HepG2 (cell line): Measurements from ENCODE around the gene TF. TPM values are rescaled to one million over a fixed set of nuclear protein-coding genes. Genes with fewer than 3 reads are reported as not detected.

Experiments
- AGO2 ChIP-seq: fragments of 200-400 bp; formaldehyde crosslinking; optimal IDR thresholded peaks from 2 replicates; pipeline ENCODE3; 2017; ENCODE audit warnings: mild to moderate bottlenecking, low read depth, low read length, moderate library complexity
- MAFF ChIP-seq: IDR thresholded peaks from 2 replicates; pipeline ENCODE4 v1.6.1; 2011; ENCODE audit warnings: low read depth, low read length, improper control_type of control experiment
- RBFOX2 ChIP-seq: fragments of 200-400 bp; formaldehyde crosslinking; IDR thresholded peaks from 2 replicates; pipeline ENCODE4 v1.6.1; 2017; ENCODE audit warnings: low read depth, mild to moderate bottlenecking, low read length
- RBM22 ChIP-seq: fragments of 200-400 bp; formaldehyde crosslinking; optimal IDR thresholded peaks from 2 replicates; pipeline ENCODE3; 2017; ENCODE audit warnings: mild to moderate bottlenecking, low read length, moderate library complexity
- REXO4 ChIP-seq: sonication (generic); formaldehyde crosslinking; IDR thresholded peaks from 2 replicates; pipeline ENCODE4 v1.8.0; 2022; ENCODE audit warnings: missing genetic modification reagents, mild to moderate bottlenecking, borderline replicate concordance
- SALL2 ChIP-seq: sonication (generic); formaldehyde crosslinking; IDR thresholded peaks from 2 replicates; pipeline ENCODE4 v1.8.1; 2023; ENCODE audit warnings: mild to moderate bottlenecking, missing genetic modification reagents, inconsistent platforms
- SP4 ChIP-seq: sonication (generic); formaldehyde crosslinking; IDR thresholded peaks from 2 replicates; pipeline ENCODE4 v1.8.1; 2023; ENCODE audit warnings: mild to moderate bottlenecking, missing genetic modification reagents
- TAF1 ChIP-seq: sonication (generic); formaldehyde crosslinking; IDR thresholded peaks from 2 replicates; pipeline ENCODE4 v1.4.0; 2020; ENCODE audit warnings: missing genetic modification reagents
- ZFP36L2 ChIP-seq: sonication (generic); formaldehyde crosslinking; IDR thresholded peaks from 2 replicates; pipeline ENCODE4 v1.4.0; 2020; ENCODE audit warnings: missing genetic modification reagents
- ZFYVE20 ChIP-seq: sonication (generic); formaldehyde crosslinking; IDR thresholded peaks from 2 replicates; pipeline ENCODE4 v1.8.0; 2023; ENCODE audit warnings: low read depth, mild to moderate bottlenecking, moderate library complexity, missing genetic modification reagents, borderline replicate concordance
- ZNF670 ChIP-seq: sonication (generic); formaldehyde crosslinking; IDR thresholded peaks from 2 replicates; pipeline ENCODE4 v1.8.0; 2022; ENCODE audit warnings: mild to moderate bottlenecking, missing genetic modification reagents, borderline replicate concordance
- ZNF746 ChIP-seq: sonication (generic); formaldehyde crosslinking; IDR thresholded peaks from 2 replicates; pipeline ENCODE4 v1.8.0; 2022; ENCODE audit warnings: mild to moderate bottlenecking, missing genetic modification reagents
- polyA plus RNA-seq, 8 experiments: library from polyadenylated mRNA; depleted of rRNA in 3 of 8; stranded (reverse) in 7 of 8; unstranded in 1 of 8; fragments of >200 nt; fragmentation: Illumina TruSeq in 4 of 8; extraction: Trizol in 4 of 8; gene quantifications; 2 replicates each; pipeline versions ENCODE4 v1.2.1 to v1.2.3, GENCODE V29; 2011 to 2016; ENCODE audit warnings: low read depth in 4 of 8, missing spikeins in 1 of 8, mixed read lengths in 1 of 8; ENCODE audit not compliant: insufficient read depth in 1 of 8
- total RNA-seq, 5 experiments: library from RNA; depleted of rRNA; stranded (reverse); fragments of >200 nt; fragmentation: Illumina TruSeq; extraction: Trizol; gene quantifications; 2 replicates each; pipeline ENCODE4 v1.2.3, GENCODE V29; 2016; ENCODE audit warnings: low read depth in 1 of 5
- TF ChIP-seq, protein P1 (sequence below): sonication (generic); formaldehyde crosslinking; IDR thresholded peaks from 2 replicates; pipeline ENCODE4 v1.5.0; 2020; ENCODE audit warnings: mild to moderate bottlenecking, missing genetic modification reagents, borderline replicate concordance
- TF ChIP-seq, protein P2 (sequence below): sonication (generic); formaldehyde crosslinking; IDR thresholded peaks from 2 replicates; pipeline ENCODE4 v1.5.1; 2020; ENCODE audit warnings: missing genetic modification reagents, mild to moderate bottlenecking, borderline replicate concordance
- TF ChIP-seq, protein P3 (sequence below): sonication (generic); formaldehyde crosslinking; IDR thresholded peaks from 2 replicates; pipeline ENCODE4 v1.4.0; 2020; ENCODE audit warnings: low read depth, missing genetic modification reagents
- TF ChIP-seq, protein P4 (sequence below): sonication (generic); formaldehyde crosslinking; IDR thresholded peaks from 2 replicates; pipeline ENCODE4 v1.8.1; 2022; ENCODE audit warnings: mild to moderate bottlenecking, missing genetic modification reagents

TF gene
- total and polyA plus RNA-seq, 2 of the 13 experiments (the other 11 are each of a cell fraction or from before 2014, with no cell fraction given), result 10,074 to 11,821 TPM

DNA sequence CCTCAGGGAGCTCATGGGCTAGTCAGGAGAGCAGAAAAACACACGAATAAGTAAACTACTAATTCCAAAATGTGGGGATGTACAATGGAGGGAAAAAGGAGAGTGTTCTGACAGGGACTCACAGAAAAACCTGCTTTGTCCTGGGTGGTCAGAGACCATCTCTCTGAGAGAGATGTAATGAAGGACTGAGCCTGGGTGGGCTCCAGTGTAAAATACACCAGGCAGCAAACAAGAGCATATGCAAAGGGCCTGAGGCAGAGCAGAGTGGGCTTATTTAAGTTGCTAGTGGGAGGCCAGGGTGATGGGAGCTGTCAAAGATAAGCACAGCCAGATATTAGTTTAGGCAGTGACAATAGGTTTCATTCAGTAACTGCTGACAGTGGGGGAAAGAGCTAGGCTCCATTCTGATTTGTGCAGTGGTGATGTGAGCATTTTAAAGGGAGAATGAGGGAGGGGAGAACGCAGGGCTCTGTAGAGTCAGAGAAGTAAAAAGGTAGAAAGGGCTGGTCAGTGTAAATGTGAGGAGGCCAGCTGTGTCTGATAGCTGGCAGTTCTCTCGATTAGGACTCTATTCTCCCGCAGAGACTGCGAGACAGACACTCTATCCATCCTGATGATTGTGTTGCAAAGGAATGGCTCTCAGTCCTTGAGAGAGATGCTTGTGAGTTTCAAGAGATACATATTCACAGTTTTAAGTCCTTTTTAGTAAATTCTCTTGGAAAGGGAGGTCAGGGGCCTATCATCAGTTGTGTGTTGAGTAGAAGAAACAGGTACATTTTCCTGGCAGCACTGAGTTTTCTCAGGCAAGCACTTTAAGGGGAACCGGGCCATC lies 3.5 kb downstream of the TF start (continued):
- TF ChIP-seq, protein P1, sequence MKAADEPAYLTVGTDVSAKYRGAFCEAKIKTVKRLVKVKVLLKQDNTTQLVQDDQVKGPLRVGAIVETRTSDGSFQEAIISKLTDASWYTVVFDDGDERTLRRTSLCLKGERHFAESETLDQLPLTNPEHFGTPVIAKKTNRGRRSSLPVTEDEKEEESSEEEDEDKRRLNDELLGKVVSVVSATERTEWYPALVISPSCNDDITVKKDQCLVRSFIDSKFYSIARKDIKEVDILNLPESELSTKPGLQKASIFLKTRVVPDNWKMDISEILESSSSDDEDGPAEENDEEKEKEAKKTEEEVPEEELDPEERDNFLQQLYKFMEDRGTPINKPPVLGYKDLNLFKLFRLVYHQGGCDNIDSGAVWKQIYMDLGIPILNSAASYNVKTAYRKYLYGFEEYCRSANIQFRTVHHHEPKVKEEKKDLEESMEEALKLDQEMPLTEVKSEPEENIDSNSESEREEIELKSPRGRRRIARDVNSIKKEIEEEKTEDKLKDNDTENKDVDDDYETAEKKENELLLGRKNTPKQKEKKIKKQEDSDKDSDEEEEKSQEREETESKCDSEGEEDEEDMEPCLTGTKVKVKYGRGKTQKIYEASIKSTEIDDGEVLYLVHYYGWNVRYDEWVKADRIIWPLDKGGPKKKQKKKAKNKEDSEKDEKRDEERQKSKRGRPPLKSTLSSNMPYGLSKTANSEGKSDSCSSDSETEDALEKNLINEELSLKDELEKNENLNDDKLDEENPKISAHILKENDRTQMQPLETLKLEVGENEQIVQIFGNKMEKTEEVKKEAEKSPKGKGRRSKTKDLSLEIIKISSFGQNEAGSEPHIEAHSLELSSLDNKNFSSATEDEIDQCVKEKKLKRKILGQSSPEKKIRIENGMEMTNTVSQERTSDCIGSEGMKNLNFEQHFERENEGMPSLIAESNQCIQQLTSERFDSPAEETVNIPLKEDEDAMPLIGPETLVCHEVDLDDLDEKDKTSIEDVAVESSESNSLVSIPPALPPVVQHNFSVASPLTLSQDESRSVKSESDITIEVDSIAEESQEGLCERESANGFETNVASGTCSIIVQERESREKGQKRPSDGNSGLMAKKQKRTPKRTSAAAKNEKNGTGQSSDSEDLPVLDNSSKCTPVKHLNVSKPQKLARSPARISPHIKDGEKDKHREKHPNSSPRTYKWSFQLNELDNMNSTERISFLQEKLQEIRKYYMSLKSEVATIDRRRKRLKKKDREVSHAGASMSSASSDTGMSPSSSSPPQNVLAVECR, result peak; percentile 25; the same call in 1 of the 2 replicates
- TF ChIP-seq MAFF (0 out of 2 replicates have a peak, but pooled peaks have one; percentile 33), RBFOX2 (peak; percentile 93), SALL2 (CRISPR knock-in tag) (no peak), ZFYVE20 (CRISPR knock-in tag) (no peak), SP4 (no peak), REXO4 (no peak), ZNF670 (CRISPR knock-in tag) (0 out of 2 replicates have a peak, but pooled peaks have one; percentile 26), ZNF746 (CRISPR knock-in tag) (no peak), RBM22 (peak; percentile 83), AGO2 (peak; percentile 88), ZFP36L2 (CRISPR knock-in tag) (no peak), TAF1 (0 out of 2 replicates have a peak, but pooled peaks have one; percentile 9)
- TF ChIP-seq, protein P2, sequence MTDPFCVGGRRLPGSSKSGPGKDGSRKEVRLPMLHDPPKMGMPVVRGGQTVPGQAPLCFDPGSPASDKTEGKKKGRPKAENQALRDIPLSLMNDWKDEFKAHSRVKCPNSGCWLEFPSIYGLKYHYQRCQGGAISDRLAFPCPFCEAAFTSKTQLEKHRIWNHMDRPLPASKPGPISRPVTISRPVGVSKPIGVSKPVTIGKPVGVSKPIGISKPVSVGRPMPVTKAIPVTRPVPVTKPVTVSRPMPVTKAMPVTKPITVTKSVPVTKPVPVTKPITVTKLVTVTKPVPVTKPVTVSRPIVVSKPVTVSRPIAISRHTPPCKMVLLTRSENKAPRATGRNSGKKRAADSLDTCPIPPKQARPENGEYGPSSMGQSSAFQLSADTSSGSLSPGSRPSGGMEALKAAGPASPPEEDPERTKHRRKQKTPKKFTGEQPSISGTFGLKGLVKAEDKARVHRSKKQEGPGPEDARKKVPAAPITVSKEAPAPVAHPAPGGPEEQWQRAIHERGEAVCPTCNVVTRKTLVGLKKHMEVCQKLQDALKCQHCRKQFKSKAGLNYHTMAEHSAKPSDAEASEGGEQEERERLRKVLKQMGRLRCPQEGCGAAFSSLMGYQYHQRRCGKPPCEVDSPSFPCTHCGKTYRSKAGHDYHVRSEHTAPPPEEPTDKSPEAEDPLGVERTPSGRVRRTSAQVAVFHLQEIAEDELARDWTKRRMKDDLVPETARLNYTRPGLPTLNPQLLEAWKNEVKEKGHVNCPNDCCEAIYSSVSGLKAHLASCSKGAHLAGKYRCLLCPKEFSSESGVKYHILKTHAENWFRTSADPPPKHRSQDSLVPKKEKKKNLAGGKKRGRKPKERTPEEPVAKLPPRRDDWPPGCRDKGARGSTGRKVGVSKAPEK (CRISPR knock-in tag), result no peak
- TF ChIP-seq, protein P3, sequence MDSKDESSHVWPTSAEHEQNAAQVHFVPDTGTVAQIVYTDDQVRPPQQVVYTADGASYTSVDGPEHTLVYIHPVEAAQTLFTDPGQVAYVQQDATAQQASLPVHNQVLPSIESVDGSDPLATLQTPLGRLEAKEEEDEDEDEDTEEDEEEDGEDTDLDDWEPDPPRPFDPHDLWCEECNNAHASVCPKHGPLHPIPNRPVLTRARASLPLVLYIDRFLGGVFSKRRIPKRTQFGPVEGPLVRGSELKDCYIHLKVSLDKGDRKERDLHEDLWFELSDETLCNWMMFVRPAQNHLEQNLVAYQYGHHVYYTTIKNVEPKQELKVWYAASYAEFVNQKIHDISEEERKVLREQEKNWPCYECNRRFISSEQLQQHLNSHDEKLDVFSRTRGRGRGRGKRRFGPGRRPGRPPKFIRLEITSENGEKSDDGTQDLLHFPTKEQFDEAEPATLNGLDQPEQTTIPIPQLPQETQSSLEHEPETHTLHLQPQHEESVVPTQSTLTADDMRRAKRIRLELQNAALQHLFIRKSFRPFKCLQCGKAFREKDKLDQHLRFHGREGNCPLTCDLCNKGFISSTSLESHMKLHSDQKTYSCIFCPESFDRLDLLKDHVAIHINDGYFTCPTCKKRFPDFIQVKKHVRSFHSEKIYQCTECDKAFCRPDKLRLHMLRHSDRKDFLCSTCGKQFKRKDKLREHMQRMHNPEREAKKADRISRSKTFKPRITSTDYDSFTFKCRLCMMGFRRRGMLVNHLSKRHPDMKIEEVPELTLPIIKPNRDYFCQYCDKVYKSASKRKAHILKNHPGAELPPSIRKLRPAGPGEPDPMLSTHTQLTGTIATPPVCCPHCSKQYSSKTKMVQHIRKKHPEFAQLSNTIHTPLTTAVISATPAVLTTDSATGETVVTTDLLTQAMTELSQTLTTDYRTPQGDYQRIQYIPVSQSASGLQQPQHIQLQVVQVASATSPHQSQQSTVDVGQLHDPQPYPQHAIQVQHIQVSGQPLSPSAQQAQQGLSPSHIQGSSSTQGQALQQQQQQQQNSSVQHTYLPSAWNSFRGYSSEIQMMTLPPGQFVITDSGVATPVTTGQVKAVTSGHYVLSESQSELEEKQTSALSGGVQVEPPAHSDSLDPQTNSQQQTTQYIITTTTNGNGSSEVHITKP (CRISPR knock-in tag), result no peak
- TF ChIP-seq, protein P4, sequence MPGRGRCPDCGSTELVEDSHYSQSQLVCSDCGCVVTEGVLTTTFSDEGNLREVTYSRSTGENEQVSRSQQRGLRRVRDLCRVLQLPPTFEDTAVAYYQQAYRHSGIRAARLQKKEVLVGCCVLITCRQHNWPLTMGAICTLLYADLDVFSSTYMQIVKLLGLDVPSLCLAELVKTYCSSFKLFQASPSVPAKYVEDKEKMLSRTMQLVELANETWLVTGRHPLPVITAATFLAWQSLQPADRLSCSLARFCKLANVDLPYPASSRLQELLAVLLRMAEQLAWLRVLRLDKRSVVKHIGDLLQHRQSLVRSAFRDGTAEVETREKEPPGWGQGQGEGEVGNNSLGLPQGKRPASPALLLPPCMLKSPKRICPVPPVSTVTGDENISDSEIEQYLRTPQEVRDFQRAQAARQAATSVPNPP (CRISPR knock-in tag), result peak; percentile 39; the same call in 1 of the 2 replicates
